B cell (primary cell): ENCODE data around the gene CLCNKB. TPM values are rescaled to one million over a fixed set of nuclear protein-coding genes. Genes with fewer than 3 reads are reported as not detected.
"Not testable (repeated sequence)": the region's sequence is repeated elsewhere in the genome, so short reads cannot be mapped to it uniquely, and the experiment has no call there.

Experiments
- ATAC-seq: fragments of 200-7000 bp; cut with Tn5 transposase; one replicate; pipeline ENCODE4 v1.10.0; 2021; ENCODE audit warnings: low read depth, mild to moderate bottlenecking, moderate number of reproducible peaks, moderate library complexity
- CTCF ChIA-PET: fragments of 350-600 bp; sonication (Branson Sonifier 250); formaldehyde crosslinking; loops from one replicate; lab custom pipeline; 2021; ENCODE audit warnings: antibody characterized with exemption, inconsistent platforms; lab: Charles Lee
- POLR2A ChIA-PET: fragments of 350-600 bp; sonication (Branson Sonifier 250); formaldehyde crosslinking; loops from one replicate; lab custom pipeline; 2021; ENCODE audit warnings: antibody characterized with exemption; lab: Charles Lee
- DNase-seq: peaks from one replicate; pipeline ENCODE4 v3.0.0; 2013
- H2AFZ ChIP-seq: 2 replicates; pipeline ENCODE4 v1.6.1; 2012; ENCODE audit warnings: mild to moderate bottlenecking, low read depth, low read length; ENCODE audit not compliant: insufficient read depth, poor library complexity, severe bottlenecking
- H3K27ac ChIP-seq, 2 donors: 1 replicate in 1 of 2; 2 replicates in 1 of 2; pipeline ENCODE4 v1.5.1; 2012 to 2013; ENCODE audit warnings: low read length in 2 of 2, mild to moderate bottlenecking in 2 of 2, moderate library complexity in 1 of 2
- H3K27me3 ChIP-seq, 4 experiments: fragments of 200-600 bp in 1 of 4; sonication (generic) in 1 of 4; replicated peaks in 1 of 4; 1 replicate in 2 of 4; 2 replicates in 2 of 4; pipeline versions ENCODE4 v1.6.1 to v1.7.0; 2013 to 2016; ENCODE audit warnings: low read length in 3 of 4, mild to moderate bottlenecking in 2 of 4, mixed read lengths in 1 of 4, moderate library complexity in 1 of 4; ENCODE audit not compliant: insufficient read depth in 4 of 4, control insufficient read depth in 3 of 4; ENCODE audit errors: control extremely low read depth in 1 of 4
- H3K36me3 ChIP-seq, 2 experiments: replicated peaks in 1 of 2; 1 replicate in 1 of 2; 2 replicates in 1 of 2; pipeline versions ENCODE4 v1.6.1 to v1.7.1; 2013; ENCODE audit warnings: low read length in 1 of 2; ENCODE audit not compliant: insufficient read depth in 2 of 2, control insufficient read depth in 1 of 2; ENCODE audit errors: control extremely low read depth in 1 of 2, extremely low read depth in 1 of 2
- H3K4me1 ChIP-seq, 2 donors: fragments of 200-600 bp in 1 of 2; sonication (generic) in 1 of 2; 1 replicate in 1 of 2; 2 replicates in 1 of 2; pipeline versions ENCODE4 v1.5.1 to v1.6.1; 2013 to 2017; ENCODE audit warnings: low read length in 2 of 2; ENCODE audit not compliant: control insufficient read depth in 2 of 2, insufficient read depth in 2 of 2
- H3K4me2 ChIP-seq: replicated peaks from 2 replicates; pipeline ENCODE3; 2012; ENCODE audit warnings: mild to moderate bottlenecking, low read depth, low read length; ENCODE audit not compliant: poor library complexity, severe bottlenecking
- H3K4me3 ChIP-seq, 5 experiments: fragments of 200-600 bp in 1 of 5; sonication (generic) in 1 of 5; 1 replicate in 3 of 5; 2 replicates in 2 of 5; pipeline versions ENCODE4 v1.5.1 to v1.7.0; 2011 to 2016; ENCODE audit warnings: low read length in 4 of 5, mild to moderate bottlenecking in 4 of 5, low read depth in 2 of 5, control low read depth in 1 of 5, moderate library complexity in 1 of 5; ENCODE audit not compliant: insufficient read depth in 1 of 5; ENCODE audit errors: control extremely low read depth in 1 of 5, extremely low read depth in 1 of 5
- H3K79me2 ChIP-seq: fragments of 200-600 bp; sonication (generic); one replicate; pipeline ENCODE4 v1.6.0; 2016; ENCODE audit warnings: low read length; ENCODE audit not compliant: control insufficient read depth, insufficient read depth
- H3K9ac ChIP-seq: fragments of 200-600 bp; sonication (generic); 2 replicates; pipeline ENCODE4 v1.6.1; 2017; ENCODE audit warnings: mild to moderate bottlenecking, low read length, moderate library complexity
- H3K9me3 ChIP-seq, 3 donors: one replicate each; pipeline versions ENCODE4 v1.6.1 to v1.7.1; 2013; ENCODE audit warnings: low read length in 2 of 3; ENCODE audit not compliant: control insufficient read depth in 2 of 3, insufficient read depth in 1 of 3; ENCODE audit errors: control extremely low read depth in 1 of 3
- H4K20me1 ChIP-seq: 2 replicates; pipeline ENCODE4 v1.6.0; 2012; ENCODE audit warnings: mild to moderate bottlenecking, low read length; ENCODE audit not compliant: insufficient read depth, control insufficient read depth, poor library complexity, severe bottlenecking
- H3K27ac Mint-ChIP-seq: one replicate; pipeline ENCODE4 v1.8.0; 2021; ENCODE audit warnings: mixed read lengths
- H3K27me3 Mint-ChIP-seq: one replicate; pipeline ENCODE4 v1.8.0; 2021; ENCODE audit warnings: mixed read lengths
- H3K4me1 Mint-ChIP-seq: one replicate; pipeline ENCODE4 v1.8.0; 2021; ENCODE audit warnings: mixed read lengths
- H3K4me3 Mint-ChIP-seq: one replicate; pipeline ENCODE4 v1.8.0; 2021; ENCODE audit warnings: mixed read lengths
- H3K9me3 Mint-ChIP-seq: one replicate; pipeline ENCODE4 v1.8.0; 2022; ENCODE audit warnings: mixed read lengths; ENCODE audit not compliant: insufficient read depth
- EZH2 ChIP-seq: IDR thresholded peaks from 2 replicates; pipeline ENCODE4 v1.6.1; 2012; ENCODE audit warnings: borderline replicate concordance, low read depth, mild to moderate bottlenecking, moderate library complexity, low read length; ENCODE audit not compliant: insufficient read depth, poor library complexity, severe bottlenecking
- WGBS: methylation state at CpG from one replicate; pipeline ENCODE4 v1.1.5; 2013; ENCODE audit warnings: missing lambda C conversion rate; ENCODE audit not compliant: insufficient coverage; 5-methylcytosine and 5-hydroxymethylcytosine counted together
- intact Hi-C: fragments of 100-400 bp; cut with micrococcal nuclease; formaldehyde crosslinking; loops from one replicate; pipeline ENCODE4 v1.10.0; 2022
- polyA plus RNA-seq: library from polyadenylated mRNA; depleted of rRNA; stranded (reverse); fragments of >200 nt; gene quantifications from 2 replicates; pipeline ENCODE4 v1.2.3, GENCODE V29; 2012
- total RNA-seq, 2 donors: library from RNA; stranded (reverse); fragments of 120-200 nt in 1 of 2; gene quantifications; 1 replicate in 1 of 2; 2 replicates in 1 of 2; pipeline versions ENCODE4 v1.2.3 to v1.2.4, GENCODE V29; 2013 to 2022
- TF ChIP-seq, protein P1 (sequence below): fragments of 200-600 bp; IDR thresholded peaks from one replicate; pipeline ENCODE4 v1.8.0; 2022; ENCODE audit warnings: antibody characterized with exemption, mild to moderate bottlenecking

CLCNKB gene
- total and polyA plus RNA-seq, 2 donors (not counting 1 experiment from before 2014, with no cell fraction given) = not detected

DNA sequence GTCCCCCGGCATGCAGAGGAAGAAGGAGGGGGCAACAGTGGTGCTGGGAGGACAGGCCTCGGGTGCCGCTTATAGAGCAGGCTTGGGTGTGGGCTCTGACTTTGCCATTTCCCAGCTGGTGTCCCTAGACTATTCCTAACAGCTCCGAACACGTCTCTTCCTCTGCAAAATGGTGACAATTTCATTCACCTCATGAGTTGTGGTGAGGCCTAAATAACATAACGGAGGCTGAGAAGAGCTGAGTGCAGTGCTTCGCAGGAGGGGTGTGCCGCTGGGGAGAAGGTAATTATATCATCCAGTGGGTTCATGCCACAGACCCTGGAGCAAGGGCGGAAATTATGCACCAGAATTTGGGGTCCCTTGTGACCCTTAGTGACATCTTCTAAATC, 19.1 kb downstream of the CLCNKB start:
- H3K4me1 ChIP-seq, H3K27ac Mint-ChIP-seq, POLR2A ChIA-PET, H3K4me3 ChIP-seq, H3K4me3 Mint-ChIP-seq, H3K9me3 Mint-ChIP-seq, H3K4me2 ChIP-seq, H3K4me1 Mint-ChIP-seq, H3K9me3 ChIP-seq, H3K27me3 ChIP-seq, H3K27ac ChIP-seq, DNase-seq, ATAC-seq, H2AFZ ChIP-seq, CTCF ChIA-PET, H3K79me2 ChIP-seq, H4K20me1 ChIP-seq, H3K36me3 ChIP-seq, H3K9ac ChIP-seq, intact Hi-C loops: not testable (repeated sequence)
- peaks cover 33% of the 10 kb centered on the region for H3K27me3 Mint-ChIP-seq
- WGBS = 92% methylated on average over 6 of the region's 9 CpGs

DNA sequence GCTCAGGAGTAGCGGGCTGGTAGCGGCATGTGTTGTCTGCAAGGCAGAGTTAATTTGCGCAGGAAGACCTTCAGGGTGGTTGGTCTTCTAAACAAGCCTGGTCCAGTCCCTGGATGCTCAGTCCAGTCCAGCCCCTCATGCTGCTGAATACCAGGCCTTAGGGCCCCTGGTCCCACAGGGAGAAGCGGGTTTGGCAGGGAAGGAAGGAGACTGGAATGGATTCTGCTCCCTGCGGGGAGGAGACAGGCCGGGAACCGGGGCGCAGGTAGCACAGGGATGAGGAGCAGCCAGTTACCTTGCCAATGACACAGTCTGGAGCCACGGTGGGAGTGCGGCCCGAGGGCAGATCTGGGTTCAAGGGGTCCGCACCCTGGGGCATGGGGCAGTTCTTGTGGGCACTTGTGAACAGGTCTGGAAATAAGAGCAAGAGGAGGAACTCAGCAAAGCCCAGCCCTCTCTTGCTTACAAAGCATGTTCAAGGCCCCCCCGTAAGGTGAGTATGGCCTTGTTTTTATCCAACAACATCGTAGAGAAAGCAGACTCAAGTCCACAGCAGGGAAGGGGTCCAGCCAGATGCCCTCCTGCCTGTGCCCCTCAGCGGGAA, 19.7 kb downstream of the CLCNKB start:
- no peak overlapping the region for H3K9ac ChIP-seq
- no peak overlapping the region for H3K4me3 Mint-ChIP-seq
- no peaks in the 10 kb centered on the region for H3K4me1 ChIP-seq
- H3K79me2 ChIP-seq = no peaks in the 10 kb centered on the region
- H3K9me3 ChIP-seq = no peaks in the 10 kb centered on the region
- TF ChIP-seq, protein P1, sequence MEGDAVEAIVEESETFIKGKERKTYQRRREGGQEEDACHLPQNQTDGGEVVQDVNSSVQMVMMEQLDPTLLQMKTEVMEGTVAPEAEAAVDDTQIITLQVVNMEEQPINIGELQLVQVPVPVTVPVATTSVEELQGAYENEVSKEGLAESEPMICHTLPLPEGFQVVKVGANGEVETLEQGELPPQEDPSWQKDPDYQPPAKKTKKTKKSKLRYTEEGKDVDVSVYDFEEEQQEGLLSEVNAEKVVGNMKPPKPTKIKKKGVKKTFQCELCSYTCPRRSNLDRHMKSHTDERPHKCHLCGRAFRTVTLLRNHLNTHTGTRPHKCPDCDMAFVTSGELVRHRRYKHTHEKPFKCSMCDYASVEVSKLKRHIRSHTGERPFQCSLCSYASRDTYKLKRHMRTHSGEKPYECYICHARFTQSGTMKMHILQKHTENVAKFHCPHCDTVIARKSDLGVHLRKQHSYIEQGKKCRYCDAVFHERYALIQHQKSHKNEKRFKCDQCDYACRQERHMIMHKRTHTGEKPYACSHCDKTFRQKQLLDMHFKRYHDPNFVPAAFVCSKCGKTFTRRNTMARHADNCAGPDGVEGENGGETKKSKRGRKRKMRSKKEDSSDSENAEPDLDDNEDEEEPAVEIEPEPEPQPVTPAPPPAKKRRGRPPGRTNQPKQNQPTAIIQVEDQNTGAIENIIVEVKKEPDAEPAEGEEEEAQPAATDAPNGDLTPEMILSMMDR = no peak
- no peak for TF ChIP-seq EZH2
- ChIA-PET CTCF (no interaction called here), POLR2A (no interaction called here)
- H3K4me3 ChIP-seq = no peak overlapping the region
- no peaks in the 10 kb centered on the region for H3K4me1 Mint-ChIP-seq
- no peak overlapping the region for H3K27ac ChIP-seq
- no peaks in the 10 kb centered on the region for H3K36me3 ChIP-seq
- H3K4me2 ChIP-seq = no peak overlapping the region
- H3K27me3 Mint-ChIP-seq = peaks cover 34% of the 10 kb centered on the region
- no peak overlapping the region for H3K27ac Mint-ChIP-seq
- no peaks in the 10 kb centered on the region for H4K20me1 ChIP-seq
- 95% methylated on average over 14 of the region's 15 CpGs for WGBS
- H3K9me3 Mint-ChIP-seq = no peaks in the 10 kb centered on the region
- intact Hi-C loops = no loop called here
- no peak for DNase-seq
- peaks cover 0 to 6% (median 0%) of the 10 kb centered on the region in 4 experiments for H3K27me3 ChIP-seq
- no peak for ATAC-seq
- no peak overlapping the region for H2AFZ ChIP-seq
